ENCODE results near the gene BDKRB1. TPM values are rescaled to one million over a fixed set of nuclear protein-coding genes. Genes with fewer than 3 reads are reported as not detected.

Gene BDKRB1
- total and polyA plus RNA-seq, 10 donors: 0.22 TPM; not detected in 9

GRCh38 chr14:96273629-96274028 lies 17.6 kb downstream of the BDKRB1 start:
- TF ChIP-seq CTCF (IDR thresholded peaks at IDR 0.05 in 8 of 11, conservative IDR thresholded peaks at IDR 0.05 in 3 of 11) (no peak), POLR2A (IDR thresholded peaks at IDR 0.05) (no peak), POLR2AphosphoS5 (IDR thresholded peaks at IDR 0.05) (no peak)

GRCh38 chr14:96274122-96274521 lies 18.1 kb downstream of the BDKRB1 start:
- intact Hi-C loops (cut with DNase I; ENCODE audit: low total_unique reads): loop anchor here (10.0 kb wide), 1 partner anchor 709 kb away; no protein-coding TSS in a partner anchor

More at GRCh38 chr14:96273629-96274028, 17.6 kb downstream of the BDKRB1 start:
- Histone ChIP-seq H3K27me3 (replicated peaks in 1 of 7) (no peaks in the 10 kb centered on the region), H3K9me3 (peaks cover 0 to 33% (median 20%) of the 10 kb centered on the region in 8 donors), H3K27ac (no peak overlapping the region), H3K36me3 (no peaks in the 10 kb centered on the region), H3K4me3 (no peak overlapping the region), H3K4me1 (peaks cover 0 to 12% (median 8%) of the 10 kb centered on the region in 6 donors)
- no peak for DNase-seq
- intact Hi-C loops (cut with DNase I; ENCODE audit: low total_unique reads): loop anchor here (10.0 kb wide), 1 partner anchor 709 kb away; no protein-coding TSS in a partner anchor
- 82 to 90% (median 90%) methylated on average over 5 of the region's 5 CpGs for WGBS, 5 donors

GRCh38 chr14:96274543-96274942 lies 18.5 kb downstream of the BDKRB1 start:
- WGBS, 5 donors: 75 to 88% (median 82%) methylated on average over 6 of the region's 6 CpGs
- Histone ChIP-seq H3K36me3 (peaks cover 0 to under 1% (median 0%) of the 10 kb centered on the region in 6 donors), H3K9me3 (peaks cover 0 to 36% (median 23%) of the 10 kb centered on the region in 8 donors), H3K4me1 (peaks cover 0 to 12% (median 8%) of the 10 kb centered on the region in 6 donors), H3K4me3 (no peak overlapping the region), H3K27me3 (replicated peaks in 1 of 7) (no peaks in the 10 kb centered on the region), H3K27ac (no peak overlapping the region)
- no peak for DNase-seq
- TF ChIP-seq POLR2A (IDR thresholded peaks at IDR 0.05) (no peak), CTCF (IDR thresholded peaks at IDR 0.05 in 8 of 11, conservative IDR thresholded peaks at IDR 0.05 in 3 of 11) (no peak), POLR2AphosphoS5 (IDR thresholded peaks at IDR 0.05) (no peak)
- intact Hi-C loops (cut with DNase I; ENCODE audit: low total_unique reads): loop anchor here (10.0 kb wide), 1 partner anchor 710 kb away; no protein-coding TSS in a partner anchor

More at GRCh38 chr14:96274122-96274521, 18.1 kb downstream of the BDKRB1 start:
- Histone ChIP-seq H3K36me3 (no peaks in the 10 kb centered on the region), H3K4me3 (no peak overlapping the region), H3K27me3 (replicated peaks in 1 of 7) (no peaks in the 10 kb centered on the region), H3K4me1 (peaks cover 0 to 12% (median 8%) of the 10 kb centered on the region in 6 donors), H3K27ac (no peak overlapping the region), H3K9me3 (peaks cover 0 to 36% (median 23%) of the 10 kb centered on the region in 8 donors)
- DNase-seq: no peak
- WGBS, 5 donors: 83 to 92% (median 90%) methylated on average over 5 of the region's 5 CpGs
- TF ChIP-seq POLR2A (IDR thresholded peaks at IDR 0.05) (no peak), CTCF (IDR thresholded peaks at IDR 0.05 in 8 of 11, conservative IDR thresholded peaks at IDR 0.05 in 3 of 11) (no peak), POLR2AphosphoS5 (IDR thresholded peaks at IDR 0.05) (no peak)
